HUES64 (cell line): ENCODE data around the gene TADA3.

Experiments
- H3K27ac ChIP-seq: 2 replicates; pipeline ENCODE4 v1.7.0; 2013; ENCODE audit warnings: low read depth, low read length, inconsistent platforms
- H3K27me3 ChIP-seq: 2 replicates; pipeline ENCODE4 v1.6.1; 2013; ENCODE audit warnings: mild to moderate bottlenecking, low read length; ENCODE audit not compliant: insufficient read depth
- H3K36me3 ChIP-seq: 2 replicates; pipeline ENCODE4 v1.6.1; 2013; ENCODE audit warnings: mild to moderate bottlenecking, low read length; ENCODE audit not compliant: insufficient read depth
- H3K4me1 ChIP-seq: 2 replicates; pipeline ENCODE4 v1.6.1; 2013; ENCODE audit warnings: mild to moderate bottlenecking, low read length, moderate library complexity; ENCODE audit not compliant: insufficient read depth
- H3K4me3 ChIP-seq: 2 replicates; pipeline ENCODE4 v1.5.1; 2013; ENCODE audit warnings: mild to moderate bottlenecking, low read length, moderate library complexity
- H3K9ac ChIP-seq: 2 replicates; pipeline ENCODE4 v1.6.1; 2013; ENCODE audit warnings: mild to moderate bottlenecking, low read depth, low read length
- H3K9me3 ChIP-seq: 2 replicates; pipeline ENCODE4 v1.6.1; 2013; ENCODE audit warnings: low read depth, low read length; ENCODE audit not compliant: insufficient read depth
- WGBS: fragments of 150-250, 120-280 bp; methylation state at CpG from one replicate; pipeline ENCODE4 v1.1.7; 2013; ENCODE audit warnings: missing lambda C conversion rate; 5-methylcytosine and 5-hydroxymethylcytosine counted together

The TADA3 gene

GRCh38 chr3:9808345-9809037 lies 16.2 kb upstream of the TADA3 start:
- Histone ChIP-seq H3K27ac (no peak overlapping the region; the same call in 1 of the 2 replicates), H3K4me3 (no peak overlapping the region), H3K9me3 (no peaks in the 10 kb centered on the region), H3K27me3 (peaks cover 14% of the 10 kb centered on the region), H3K36me3 (peaks cover 40% of the 10 kb centered on the region), H3K9ac (no peak overlapping the region), H3K4me1 (peaks cover 9% of the 10 kb centered on the region; the same call in 1 of the 2 replicates)
- 70% methylated on average over 7 of the region's 7 CpGs for WGBS

DNA sequence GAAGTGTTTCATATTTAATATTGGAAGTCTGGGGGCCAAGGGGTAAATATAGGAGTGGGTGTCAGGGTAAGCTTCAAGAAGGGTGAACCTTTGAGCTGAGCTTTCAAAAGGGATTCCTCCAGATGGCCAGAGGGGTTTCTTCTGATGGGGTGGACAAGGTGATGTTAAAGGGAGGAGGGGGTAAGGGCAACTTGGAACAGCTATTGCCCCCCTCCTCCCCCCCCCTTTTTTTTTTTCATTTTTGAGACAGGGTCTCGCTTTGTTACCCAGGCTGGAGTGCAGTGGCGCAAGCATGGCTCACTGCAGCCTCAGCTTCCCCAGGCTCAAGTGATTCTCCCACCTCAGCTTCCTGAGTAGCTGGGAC lies 15.7 kb upstream of the TADA3 start:
- 98% methylated on average over 2 of the region's 2 CpGs for WGBS

DNA sequence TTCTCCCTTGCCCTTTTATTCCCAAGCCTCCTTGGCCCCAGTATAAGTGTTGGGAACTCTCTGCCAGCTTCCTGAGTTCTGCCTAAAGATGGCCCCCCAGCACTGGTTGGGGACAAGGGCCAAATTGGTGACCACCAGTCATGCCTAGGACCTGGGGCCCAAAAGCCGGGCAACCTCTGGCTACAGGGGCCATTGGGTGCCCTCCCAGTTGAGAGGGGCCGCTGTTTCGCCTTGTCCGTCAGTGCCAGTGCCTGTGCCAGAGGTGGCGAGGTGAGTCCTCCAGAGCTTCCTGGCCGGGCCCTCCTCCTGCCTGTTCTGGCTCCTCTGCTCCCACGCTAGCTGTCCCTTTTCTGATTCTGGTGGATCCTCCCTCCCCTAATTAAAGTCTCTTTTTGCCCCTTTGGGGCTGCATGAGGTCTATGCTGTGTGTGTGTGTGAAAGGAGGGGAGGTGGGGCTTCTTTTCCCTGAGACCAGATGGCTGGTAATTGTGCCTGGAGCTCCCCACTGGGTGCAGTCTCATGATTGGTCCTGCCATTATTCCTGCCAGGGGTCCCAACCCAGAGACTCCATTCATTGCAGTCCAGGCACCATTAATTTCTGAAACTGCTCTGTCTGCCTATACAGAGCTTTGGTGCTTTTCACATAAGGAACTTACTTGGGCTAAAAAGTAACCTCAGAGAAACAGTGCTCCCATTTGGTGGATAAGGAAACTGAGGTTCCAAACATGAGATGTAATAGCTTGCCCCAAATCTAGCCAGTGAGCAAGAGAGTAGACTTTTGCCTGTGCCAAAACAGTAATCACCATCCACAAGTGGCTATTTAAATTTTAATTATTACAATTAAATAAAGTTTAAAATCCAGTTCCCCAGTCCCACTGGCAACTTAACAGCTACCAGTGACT lies 14.7 kb upstream of the TADA3 start:
- Histone ChIP-seq H3K36me3 (peaks cover 54% of the 10 kb centered on the region), H3K9ac (no peak overlapping the region), H3K9me3 (no peaks in the 10 kb centered on the region), H3K27me3 (peaks cover 14% of the 10 kb centered on the region), H3K4me3 (no peak overlapping the region), H3K4me1 (peaks cover 9% of the 10 kb centered on the region; the same call in 1 of the 2 replicates), H3K27ac (no peak overlapping the region)
- 95% methylated on average over 7 of the region's 7 CpGs for WGBS

More for the DNA sequence above, 15.7 kb upstream of the TADA3 start:
- H3K27me3 ChIP-seq = peaks cover 14% of the 10 kb centered on the region
- no peak overlapping the region for H3K9ac ChIP-seq
- H3K9me3 ChIP-seq = no peaks in the 10 kb centered on the region
- peaks cover 9% of the 10 kb centered on the region; the same call in 1 of the 2 replicates for H3K4me1 ChIP-seq
- H3K27ac ChIP-seq = no peak overlapping the region
- peaks cover 46% of the 10 kb centered on the region for H3K36me3 ChIP-seq
- no peak overlapping the region for H3K4me3 ChIP-seq

DNA sequence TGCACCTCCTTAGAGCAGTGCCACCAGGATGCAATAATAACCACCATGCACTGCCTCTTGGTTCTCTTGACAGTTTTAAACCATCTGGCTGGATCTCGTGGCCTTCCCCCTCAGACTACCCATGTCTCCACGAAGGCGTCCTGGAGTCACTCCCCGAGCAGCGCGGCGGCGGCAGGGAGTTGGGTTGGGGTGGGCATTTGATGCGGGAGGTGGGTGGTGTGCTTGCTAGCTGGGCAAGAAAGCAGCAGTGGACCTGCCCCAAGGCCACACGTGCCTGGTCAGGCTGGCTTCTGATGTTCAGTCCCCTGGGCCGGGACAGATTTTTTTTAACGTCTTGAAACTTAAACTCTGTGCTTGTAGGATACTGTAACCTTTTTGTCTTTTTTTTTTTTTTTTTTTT lies 13.9 kb upstream of the TADA3 start:
- Histone ChIP-seq H3K27ac (no peak overlapping the region), H3K27me3 (peaks cover 7% of the 10 kb centered on the region), H3K4me1 (peaks cover 9% of the 10 kb centered on the region; the same call in 1 of the 2 replicates), H3K9ac (no peak overlapping the region), H3K9me3 (no peaks in the 10 kb centered on the region), H3K4me3 (no peak overlapping the region), H3K36me3 (peaks cover 61% of the 10 kb centered on the region)
- 97% methylated on average over 12 of the region's 12 CpGs for WGBS

- Histone ChIP-seq H3K4me1 (peaks cover 9% of the 10 kb centered on the region; the same call in 1 of the 2 replicates), H3K4me3 (no peak overlapping the region), H3K9ac (no peak overlapping the region), H3K9me3 (no peaks in the 10 kb centered on the region), H3K27me3 (no peaks in the 10 kb centered on the region), H3K36me3 (peaks cover 72% of the 10 kb centered on the region), H3K27ac (no peak overlapping the region)
- WGBS = 95% methylated on average over 5 of the region's 5 CpGs
Measured at GRCh38 chr3:9804996-9805395, 12.7 kb upstream of the TADA3 start.

- H3K9me3 ChIP-seq = no peaks in the 10 kb centered on the region
- no peak overlapping the region for H3K27ac ChIP-seq
- H3K4me1 ChIP-seq = no peaks in the 10 kb centered on the region
- no peak overlapping the region for H3K4me3 ChIP-seq
- no peaks in the 10 kb centered on the region for H3K27me3 ChIP-seq
- H3K36me3 ChIP-seq = peaks cover 87% of the 10 kb centered on the region
- no peak overlapping the region for H3K9ac ChIP-seq
- 87% methylated on average over 1 of the region's 1 CpG for WGBS
Measured at GRCh38 chr3:9803494-9803893, 11.2 kb upstream of the TADA3 start.

GRCh38 chr3:9800529-9800928 lies 8.3 kb upstream of the TADA3 start:
- Histone ChIP-seq H3K9ac (no peak overlapping the region), H3K36me3 (peaks cover 86% of the 10 kb centered on the region), H3K4me3 (no peak overlapping the region), H3K9me3 (no peaks in the 10 kb centered on the region), H3K4me1 (no peaks in the 10 kb centered on the region), H3K27me3 (no peaks in the 10 kb centered on the region), H3K27ac (no peak overlapping the region)
- WGBS = 94% methylated on average over 5 of the region's 5 CpGs

- H3K27ac ChIP-seq = no peak overlapping the region
- peaks cover 4% of the 10 kb centered on the region; the same call in 1 of the 2 replicates for H3K4me1 ChIP-seq
- H3K9ac ChIP-seq = no peak overlapping the region
- H3K27me3 ChIP-seq = no peaks in the 10 kb centered on the region
- no peak overlapping the region for H3K4me3 ChIP-seq
- WGBS = 95% methylated on average over 12 of the region's 12 CpGs
- H3K36me3 ChIP-seq = peaks cover 67% of the 10 kb centered on the region
- H3K9me3 ChIP-seq = no peaks in the 10 kb centered on the region
Measured at GRCh38 chr3:9797196-9797945, 5.1 kb upstream of the TADA3 start.

GRCh38 chr3:9795207-9795606 lies 2.9 kb upstream of the TADA3 start:
- 94% methylated on average over 5 of the region's 5 CpGs for WGBS
- H3K9me3 ChIP-seq = no peaks in the 10 kb centered on the region
- no peak overlapping the region for H3K4me3 ChIP-seq
- H3K9ac ChIP-seq = no peak overlapping the region
- H3K27ac ChIP-seq = no peak overlapping the region
- no peaks in the 10 kb centered on the region for H3K27me3 ChIP-seq
- peaks cover 57% of the 10 kb centered on the region for H3K36me3 ChIP-seq
- H3K4me1 ChIP-seq = peaks cover 6% of the 10 kb centered on the region; the same call in 1 of the 2 replicates

- WGBS = 96% methylated on average over 11 of the region's 11 CpGs
- H3K9me3 ChIP-seq = no peaks in the 10 kb centered on the region
- no peak overlapping the region for H3K4me3 ChIP-seq
- no peak overlapping the region for H3K9ac ChIP-seq
- peaks cover 57% of the 10 kb centered on the region for H3K36me3 ChIP-seq
- H3K27ac ChIP-seq = no peak overlapping the region
- H3K27me3 ChIP-seq = no peaks in the 10 kb centered on the region
- peaks cover 6% of the 10 kb centered on the region; the same call in 1 of the 2 replicates for H3K4me1 ChIP-seq
Measured at GRCh38 chr3:9794400-9794799, 2.1 kb upstream of the TADA3 start.
